ENCODE results near the gene UVRAG.

UVRAG gene

GRCh38 chr11:75809991-75810390, 5.0 kb upstream of the UVRAG start:
- no peak for DNase-seq (ENCODE audit: low spot score)

GRCh38 chr11:75810637-75811390, 4.2 kb upstream of the UVRAG start:
- no peak for DNase-seq (ENCODE audit: low spot score)

DNA sequence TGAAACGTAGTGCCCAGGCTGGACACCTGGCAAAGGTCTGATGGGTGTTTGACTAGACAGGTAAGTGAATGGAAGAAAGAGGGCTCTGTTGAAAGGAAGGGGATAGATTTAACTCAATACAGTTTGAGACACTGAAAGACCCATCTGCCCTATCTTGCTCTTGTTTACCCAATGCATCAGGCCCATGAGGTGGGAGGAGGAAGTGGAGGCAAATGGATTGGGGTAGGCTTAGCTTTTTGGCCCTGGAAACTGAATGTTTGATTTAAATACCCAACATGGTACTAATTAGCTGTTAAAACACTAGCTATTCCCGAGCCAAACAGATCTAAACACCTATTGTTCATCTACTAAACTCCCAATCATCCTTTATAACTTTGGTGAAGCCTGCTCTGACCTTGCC, 3.5 kb upstream of the UVRAG start:
- DNase-seq (ENCODE audit: low spot score), result no peak

- no peak for DNase-seq (ENCODE audit: low spot score)
Measured at GRCh38 chr11:75812542-75813040, 2.4 kb upstream of the UVRAG start.

DNA sequence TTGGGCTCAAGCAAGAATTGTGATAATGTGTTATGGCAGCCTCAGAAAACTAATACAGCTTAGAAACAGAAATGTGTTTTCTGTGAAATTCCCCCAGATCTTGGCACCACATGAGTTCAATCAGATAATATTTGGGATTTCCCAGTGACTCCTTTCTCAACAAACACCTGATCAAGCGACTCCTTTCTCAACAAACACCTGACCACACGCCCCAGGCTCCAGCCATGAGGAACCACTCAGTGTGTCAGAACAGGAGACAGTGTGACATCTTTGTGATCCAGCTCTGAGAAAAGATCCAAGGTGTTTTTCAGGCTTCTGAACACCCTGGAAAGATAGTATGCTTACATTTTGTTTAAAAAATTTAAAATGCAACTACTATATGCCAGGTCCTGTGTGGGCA, 1.9 kb upstream of the UVRAG start:
- DNase-seq (ENCODE audit: low spot score), result no peak

GRCh38 chr11:75813622-75814039, 1.4 kb upstream of the UVRAG start:
- no peak for DNase-seq (ENCODE audit: low spot score)

- DNase-seq (ENCODE audit: low spot score), result no peak
Measured at GRCh38 chr11:75814363-75814676, 690 bp upstream of the UVRAG start.

DNA sequence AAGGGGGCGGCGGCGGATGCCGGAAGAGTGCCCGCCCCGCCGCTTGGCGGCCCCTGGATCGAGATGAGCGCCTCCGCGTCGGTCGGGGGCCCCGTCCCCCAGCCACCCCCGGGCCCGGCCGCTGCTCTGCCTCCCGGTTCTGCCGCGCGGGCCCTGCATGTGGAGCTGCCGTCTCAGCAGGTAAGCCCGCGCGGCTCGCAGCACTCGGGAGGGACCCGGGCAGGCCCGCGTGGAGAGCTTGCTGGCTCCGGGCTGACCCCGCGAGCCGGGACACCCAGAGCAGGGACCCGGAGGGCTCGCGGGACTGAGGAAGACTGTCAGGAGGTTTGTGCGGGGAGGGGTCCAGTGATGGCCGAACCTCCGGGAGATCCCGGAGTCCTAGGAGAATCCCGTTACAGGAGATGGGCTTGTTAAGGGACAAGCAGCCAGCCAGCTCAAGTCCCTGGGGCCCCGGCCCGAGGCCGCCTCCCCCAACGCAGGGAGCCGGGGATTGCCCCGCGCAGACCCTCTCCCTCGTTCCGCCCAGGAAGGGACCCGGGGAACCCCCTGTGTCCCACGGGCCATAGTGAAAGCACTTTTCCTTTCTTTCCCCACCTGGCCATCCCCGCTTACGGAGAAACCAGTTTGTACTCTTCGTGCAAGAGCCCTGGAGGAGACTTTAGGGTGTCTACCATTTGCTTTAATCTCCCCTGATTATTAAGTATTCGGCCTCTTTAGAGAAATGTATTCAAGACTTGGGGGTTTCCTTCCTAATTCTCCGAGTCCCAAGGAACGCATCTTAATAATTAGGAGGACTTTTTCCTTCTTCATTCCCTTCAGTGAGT, 547 bp downstream of the UVRAG start:
- peak; percentile 54 for DNase-seq (ENCODE audit: low spot score)

GRCh38 chr11:75816561-75817239, 1.7 kb downstream of the UVRAG start:
- no peak for DNase-seq (ENCODE audit: low spot score)

- no peak for DNase-seq (ENCODE audit: low spot score)
Measured at GRCh38 chr11:75820645-75821044, 5.6 kb downstream of the UVRAG start.

DNA sequence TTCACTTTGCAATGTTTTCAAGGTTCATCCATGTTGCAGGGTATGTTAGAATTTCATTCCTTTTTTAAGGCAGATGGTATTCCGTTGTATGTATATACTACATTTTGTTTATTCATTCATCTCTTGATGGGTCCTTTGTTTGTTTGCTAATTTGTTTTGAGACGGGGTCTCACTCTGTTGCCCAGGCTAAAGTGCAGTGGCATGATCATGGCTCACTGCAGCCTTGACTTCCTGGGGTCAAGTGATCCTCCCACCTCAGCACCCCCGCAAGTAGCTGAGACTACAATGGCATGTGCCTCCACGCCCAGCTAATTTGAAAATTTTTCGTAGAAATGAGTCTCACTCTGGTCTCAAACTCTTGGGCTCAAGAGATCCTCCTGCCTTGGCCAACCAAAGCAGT, 6.2 kb downstream of the UVRAG start:
- no peak for DNase-seq (ENCODE audit: low spot score)

- no peak for DNase-seq (ENCODE audit: low spot score)
Measured at GRCh38 chr11:75822541-75822940, 7.5 kb downstream of the UVRAG start.

DNA sequence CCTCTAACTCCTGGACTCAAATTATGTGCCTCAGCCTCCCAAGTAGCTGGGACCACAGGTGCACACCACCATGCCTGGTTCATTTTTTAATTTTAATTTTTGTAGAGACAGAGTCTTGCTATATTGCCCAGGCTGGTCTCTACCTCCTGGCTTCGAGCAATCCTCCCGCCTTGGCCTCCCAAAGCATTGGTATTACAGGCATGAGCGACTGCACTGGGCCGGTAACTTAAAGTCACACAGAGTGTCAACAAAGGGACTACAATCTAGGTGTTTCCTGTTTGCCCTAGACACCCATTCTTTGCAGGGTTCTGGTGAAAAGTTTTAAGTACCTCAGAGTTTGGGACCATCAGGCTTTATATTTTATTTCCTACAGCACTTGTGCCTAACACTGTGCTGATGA, 8.4 kb downstream of the UVRAG start:
- DNase-seq (ENCODE audit: low spot score), result no peak

- DNase-seq (ENCODE audit: low spot score), result no peak
Measured at GRCh38 chr11:75823946-75824345, 8.9 kb downstream of the UVRAG start.

- DNase-seq (ENCODE audit: low spot score), result no peak
Measured at GRCh38 chr11:75826461-75827230, 11.6 kb downstream of the UVRAG start.

- no peak for DNase-seq (ENCODE audit: low spot score)
Measured at GRCh38 chr11:75827562-75827961, 12.6 kb downstream of the UVRAG start.

- DNase-seq (ENCODE audit: low spot score), result no peak
Measured at GRCh38 chr11:75831915-75832502, 17.0 kb downstream of the UVRAG start.

GRCh38 chr11:75834728-75835127, 19.7 kb downstream of the UVRAG start:
- DNase-seq (ENCODE audit: low spot score), result no peak

- no peak for DNase-seq (ENCODE audit: low spot score)
Measured at GRCh38 chr11:75836417-75836816, 21.4 kb downstream of the UVRAG start.

DNA sequence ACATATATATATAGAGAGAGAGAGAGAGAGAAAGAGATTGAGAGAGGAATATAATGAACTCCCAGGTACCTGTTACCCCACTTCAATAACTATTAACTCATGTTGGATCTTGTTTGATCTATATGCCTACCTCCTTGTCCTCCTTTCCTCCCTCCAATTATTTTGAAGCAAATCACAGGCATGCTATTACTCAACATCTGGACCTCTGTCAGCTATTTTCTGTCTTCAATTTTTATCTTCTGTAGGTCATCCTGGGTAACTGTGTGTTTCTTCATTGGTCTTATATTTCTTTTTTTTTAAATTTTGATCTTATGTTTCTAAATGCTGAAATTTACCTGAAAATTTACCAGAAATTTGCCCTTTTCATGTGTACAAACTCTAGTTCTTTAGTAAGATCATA, 24.8 kb downstream of the UVRAG start:
- DNase-seq (ENCODE audit: low spot score), result no peak

DNA sequence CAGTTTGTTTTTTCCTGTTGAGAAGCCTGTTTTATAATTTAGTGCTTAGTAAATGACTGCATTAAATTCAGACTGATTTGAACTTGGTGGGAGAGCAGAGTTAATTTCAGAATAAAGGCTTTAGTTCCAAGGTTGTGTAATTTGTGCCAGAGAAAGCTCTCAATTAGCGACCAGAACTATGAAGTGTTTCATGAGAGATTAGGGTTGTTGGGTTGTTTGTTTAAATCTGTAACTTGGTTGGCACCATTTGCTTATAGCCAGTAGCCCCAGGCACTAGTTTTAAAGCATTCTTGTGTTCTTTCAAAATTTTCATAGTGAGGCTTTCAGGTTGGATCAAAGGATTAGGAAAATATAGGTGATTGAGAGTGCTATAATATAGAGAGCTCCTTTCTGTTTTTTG, 25.5 kb downstream of the UVRAG start:
- no peak for DNase-seq (ENCODE audit: low spot score)

DNA sequence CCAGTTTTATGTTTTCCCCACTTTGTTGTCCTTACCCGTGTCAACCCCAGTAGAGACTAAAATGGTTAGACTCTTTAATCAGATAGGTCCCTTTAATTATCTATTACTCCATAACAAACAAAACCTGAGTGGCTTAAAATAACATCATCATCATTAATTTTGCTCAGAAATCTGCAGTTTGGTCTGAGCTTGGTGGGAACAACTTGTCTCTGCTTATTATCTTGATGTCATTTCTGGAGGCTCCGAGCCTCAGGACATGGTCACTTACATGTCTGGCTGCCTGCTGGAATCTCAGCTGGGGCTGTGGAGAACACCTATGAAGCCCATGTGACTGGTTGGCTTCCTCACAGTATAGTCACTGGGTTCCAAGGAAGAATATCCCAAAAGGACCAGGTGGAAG, 26.7 kb downstream of the UVRAG start:
- DNase-seq (ENCODE audit: low spot score), result no peak

All from germinal center (tissue), 1 donor.